Panc1 (cell line): ENCODE measurements around the gene IGSF9. TPM values are rescaled to one million over a fixed set of nuclear protein-coding genes. Genes with fewer than 3 reads are reported as not detected.

Experiments used
- ATAC-seq: fragments of 200-7000 bp; cut with Tn5 transposase; 2 replicates; pipeline ENCODE4 v1.9.1; 2020; ENCODE audit warnings: mild to moderate bottlenecking, moderate library complexity
- BruUV-seq: library from RNA; stranded (reverse); fragments of 400-500 nt; replicated peaks from 2 replicates; lab custom pipeline; 2021; lab: Mats Ljungman, UMichigan
- CTCF ChIA-PET: fragments of 300-600 bp; sonication (Branson Sonifier 250); formaldehyde crosslinking; loops from one replicate; lab custom pipeline; 2022; ENCODE audit warnings: antibody characterized with exemption; lab: Charles Lee
- POLR2A ChIA-PET: fragments of 300-600 bp; sonication (Branson Sonifier 250); formaldehyde crosslinking; loops from one replicate; lab custom pipeline; 2022; ENCODE audit warnings: antibody characterized with exemption; lab: Charles Lee
- DNase-seq: peaks from one replicate; pipeline ENCODE4 v3.0.0-alpha.2; 2010; ENCODE audit warnings: low read depth, low spot score
- H3K27ac ChIP-seq: 2 replicates; pipeline ENCODE4 v1.5.1; 2011; ENCODE audit warnings: mild to moderate bottlenecking, low read length, inconsistent platforms
- H3K27me3 ChIP-seq: fragments of 200-500 bp; sonication (Bioruptor generic); 2 replicates; pipeline ENCODE4 v1.6.0; 2014; ENCODE audit warnings: low read length, inconsistent platforms; ENCODE audit not compliant: control insufficient read depth, insufficient read depth
- H3K36me3 ChIP-seq: fragments of 200-500 bp; sonication (Bioruptor generic); 2 replicates; pipeline ENCODE4 v1.5.1; 2014; ENCODE audit warnings: inconsistent platforms, mild to moderate bottlenecking, low read length, moderate library complexity; ENCODE audit not compliant: control insufficient read depth, insufficient read depth
- H3K4me1 ChIP-seq: 2 replicates; pipeline ENCODE4 v1.5.1; 2011; ENCODE audit warnings: inconsistent platforms, mild to moderate bottlenecking, low read length, moderate library complexity; ENCODE audit not compliant: control insufficient read depth, insufficient read depth
- H3K4me3 ChIP-seq, 2 experiments: 2 replicates each; pipeline ENCODE4 v1.5.1; 2011 to 2012; ENCODE audit warnings: low read depth in 2 of 2, low read length in 2 of 2, mild to moderate bottlenecking in 2 of 2, inconsistent platforms in 1 of 2, moderate library complexity in 1 of 2
- H3K9me3 ChIP-seq: fragments of 200-500 bp; sonication (Bioruptor generic); 2 replicates; pipeline ENCODE4 v1.5.1; 2014; ENCODE audit warnings: low read depth, mild to moderate bottlenecking, inconsistent platforms, low read length, moderate library complexity; ENCODE audit not compliant: control insufficient read depth, insufficient read depth
- CTCF ChIP-seq: fragments of 450-650 bp; IDR thresholded peaks from 2 replicates; pipeline ENCODE4 v1.5.1; 2017; ENCODE audit warnings: mild to moderate bottlenecking
- POLR2AphosphoS5 ChIP-seq: IDR thresholded peaks from 2 replicates; pipeline ENCODE4 v1.6.1; 2012; ENCODE audit warnings: mild to moderate bottlenecking, low read depth, low read length, moderate library complexity
- REST ChIP-seq, 2 experiments: IDR thresholded peaks; 2 replicates each; pipeline ENCODE4 v1.6.1; 2011 to 2012; ENCODE audit warnings: low read depth in 2 of 2, control low read depth in 1 of 2, low read length in 1 of 2, mild to moderate bottlenecking in 1 of 2, moderate library complexity in 1 of 2; ENCODE audit not compliant: insufficient read depth in 1 of 2
- SIN3A ChIP-seq: IDR thresholded peaks from 2 replicates; pipeline ENCODE4 v1.6.1; 2012; ENCODE audit warnings: low read depth, mild to moderate bottlenecking, low read length, moderate library complexity, borderline replicate concordance; ENCODE audit not compliant: insufficient read depth
- TCF7L2 ChIP-seq: IDR thresholded peaks from 2 replicates; pipeline ENCODE4 v1.6.1; 2011; ENCODE audit warnings: mild to moderate bottlenecking, low read depth, low read length, inconsistent platforms
- in situ Hi-C: cut with HindIII; loops from 2 replicates; pipeline ENCODE4 v1.10.0; 2016; ENCODE audit warnings: low sequenced_read_pairs, low pct_unique_long_range_greater_than_20kb
- intact Hi-C: fragments of 100-400 bp; cut with micrococcal nuclease; formaldehyde crosslinking; loops from one replicate; pipeline ENCODE4 v1.10.0; 2022; ENCODE audit not compliant: unreplicated experiment
- total RNA-seq: library from RNA; stranded (reverse); gene quantifications from one replicate; pipeline ENCODE4 v1.2.1, GENCODE V29; 2021; ENCODE audit not compliant: unreplicated experiment

IGSF9 gene
- total RNA-seq, 1 experiment from 2014 or later = 0.51 TPM

- H3K27ac ChIP-seq = no peak overlapping the region
- BruUV-seq = no TSS peak
- CTCF ChIA-PET = interaction anchor here (1.0 kb wide), 1 partner anchor 111 kb away, joined by 3 read pairs; no protein-coding TSS in a partner anchor
- no peak overlapping the region for H3K4me3 ChIP-seq
- no peaks in the 10 kb centered on the region for H3K27me3 ChIP-seq
- TF ChIP-seq POLR2AphosphoS5 (no peak), TCF7L2 (no peak), CTCF (no peak), SIN3A (no peak), REST (IDR thresholded peaks at IDR 0.05; ENCODE audit: insufficient read depth in 1 of 2, low read depth in 2 of 2, low read length in 1 of 2) (no peak)
- DNase-seq (no peak), ATAC-seq (no peak)
- H3K36me3 ChIP-seq = no peaks in the 10 kb centered on the region
- H3K9me3 ChIP-seq = no peaks in the 10 kb centered on the region
- in situ Hi-C loops = no loop called here
- intact Hi-C loops = loop anchor here (10.0 kb wide), 1 partner anchor 732 kb away; no protein-coding TSS in a partner anchor
- no peaks in the 10 kb centered on the region for H3K4me1 ChIP-seq
- POLR2A ChIA-PET = no interaction called here
Observed at GRCh38 chr1:159896546-159896930, 48.9 kb downstream of the IGSF9 start.

GRCh38 chr1:159895836-159896545 is 49.4 kb downstream of the IGSF9 start:
- Histone ChIP-seq H3K9me3 (no peaks in the 10 kb centered on the region), H3K27ac (no peak overlapping the region; the same call in 1 of the 2 replicates), H3K4me1 (no peaks in the 10 kb centered on the region), H3K4me3 (no peak overlapping the region), H3K36me3 (no peaks in the 10 kb centered on the region), H3K27me3 (no peaks in the 10 kb centered on the region)
- CTCF ChIA-PET = interaction anchor here (1.0 kb wide), 1 partner anchor 112 kb away, joined by 3 read pairs; no protein-coding TSS in a partner anchor
- in situ Hi-C loops (no loop called here), intact Hi-C loops (loop anchor here (10.0 kb wide), 1 partner anchor 731 kb away; no protein-coding TSS in a partner anchor)
- BruUV-seq = no TSS peak
- ATAC-seq = no peak
- no peak for TF ChIP-seq REST (IDR thresholded peaks at IDR 0.05; ENCODE audit: insufficient read depth in 1 of 2, low read depth in 2 of 2, low read length in 1 of 2)
- TF ChIP-seq POLR2AphosphoS5 = no peak
- TF ChIP-seq CTCF = no peak
- no peak for TF ChIP-seq SIN3A
- no peak for TF ChIP-seq TCF7L2
- DNase-seq = no peak
- POLR2A ChIA-PET = no interaction called here
